Endothelial cell of umbilical vein (primary cell): ENCODE results near the gene DYNLRB2.

Experiments
- CTCF ChIP-seq, 2 donors: IDR thresholded peaks; 1 replicate in 1 of 2; 2 replicates in 1 of 2; pipeline ENCODE4 v1.5.1; 2011; ENCODE audit warnings: low read length in 2 of 2, mild to moderate bottlenecking in 2 of 2, moderate library complexity in 2 of 2, control low read depth in 1 of 2, inconsistent platforms in 1 of 2, low read depth in 1 of 2; ENCODE audit not compliant: insufficient read depth in 1 of 2; ENCODE audit errors: extremely low read depth in 1 of 2
- EZH2 ChIP-seq: IDR thresholded peaks from 2 replicates; pipeline ENCODE4 v1.6.1; 2012; ENCODE audit warnings: borderline replicate concordance, low read depth, mild to moderate bottlenecking, moderate library complexity, low read length, inconsistent platforms; ENCODE audit not compliant: severe bottlenecking
- FOS ChIP-seq: IDR thresholded peaks from 2 replicates; pipeline ENCODE4 v1.6.1; 2011; ENCODE audit warnings: mild to moderate bottlenecking, low read length, moderate library complexity, borderline replicate concordance; ENCODE audit not compliant: insufficient read depth
- GATA2 ChIP-seq: IDR thresholded peaks from 2 replicates; pipeline ENCODE4 v1.7.0; 2011; ENCODE audit warnings: low read depth, mild to moderate bottlenecking, moderate library complexity, mixed read lengths, low read length; ENCODE audit not compliant: insufficient read length, insufficient read depth
- JUN ChIP-seq: IDR thresholded peaks from 2 replicates; pipeline ENCODE4 v1.6.1; 2011; ENCODE audit warnings: borderline replicate concordance, low read depth; ENCODE audit not compliant: insufficient read length, insufficient read depth
- MAX ChIP-seq: IDR thresholded peaks from 2 replicates; pipeline ENCODE4 v1.6.1; 2011; ENCODE audit not compliant: insufficient read depth, insufficient read length
- MYC ChIP-seq: IDR thresholded peaks from one replicate; pipeline ENCODE4 v1.6.1; 2011; ENCODE audit warnings: mild to moderate bottlenecking, low read depth, low read length
- POLR2A ChIP-seq: IDR thresholded peaks from 2 replicates; pipeline ENCODE4 v1.6.1; 2012; ENCODE audit warnings: low read depth, mild to moderate bottlenecking, control low read depth, low read length
- POLR2AphosphoS5 ChIP-seq: IDR thresholded peaks from 2 replicates; pipeline ENCODE4 v1.6.1; 2012; ENCODE audit warnings: low read depth, mild to moderate bottlenecking, control low read depth, low read length, moderate library complexity; ENCODE audit not compliant: insufficient read depth

GRCh38 chr16:80594756-80595155 is 54.0 kb downstream of the DYNLRB2 start:
- no peak for TF ChIP-seq CTCF (IDR thresholded peaks at IDR 0.05; ENCODE audit: extremely low read depth in 1 of 2, insufficient read depth in 1 of 2, low read depth in 1 of 2, low read length in 2 of 2)
- TF ChIP-seq EZH2, result no peak
- no peak for TF ChIP-seq POLR2AphosphoS5
- TF ChIP-seq POLR2A, result no peak
- TF ChIP-seq MAX, result no peak
- no peak for TF ChIP-seq MYC
- TF ChIP-seq GATA2, result no peak
- no peak for TF ChIP-seq JUN
- TF ChIP-seq FOS, result no peak
